GM04504 (cell line): ENCODE results near the gene PRDM10.
"Not testable (repeated sequence)": the region's sequence is repeated elsewhere in the genome, so short reads cannot be mapped to it uniquely, and the experiment has no call there.

Experiments
- DNase-seq: peaks from one replicate; pipeline ENCODE4 v3.0.0-alpha.2; 2012; ENCODE audit warnings: low read depth

PRDM10 gene

DNA sequence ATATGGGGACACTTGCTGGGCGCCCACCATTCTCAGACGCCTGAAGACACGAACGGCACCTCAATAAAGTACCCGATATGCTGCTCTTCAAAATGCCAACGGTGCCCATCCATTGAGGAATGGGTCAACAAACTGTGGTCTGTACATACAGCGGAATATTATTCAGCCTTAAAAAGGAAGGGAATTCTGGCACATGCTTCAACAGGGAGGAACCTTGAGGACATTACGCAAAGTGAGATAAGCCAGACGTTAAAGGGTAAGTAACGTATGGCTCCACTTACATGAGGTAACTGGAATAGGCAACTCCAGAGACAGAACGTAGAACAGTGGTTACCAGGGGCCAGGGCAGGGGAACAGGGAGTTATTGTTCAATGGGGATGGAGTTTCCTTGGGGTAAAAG is 28.0 kb downstream of the PRDM10 start:
- DNase-seq = no peak

DNA sequence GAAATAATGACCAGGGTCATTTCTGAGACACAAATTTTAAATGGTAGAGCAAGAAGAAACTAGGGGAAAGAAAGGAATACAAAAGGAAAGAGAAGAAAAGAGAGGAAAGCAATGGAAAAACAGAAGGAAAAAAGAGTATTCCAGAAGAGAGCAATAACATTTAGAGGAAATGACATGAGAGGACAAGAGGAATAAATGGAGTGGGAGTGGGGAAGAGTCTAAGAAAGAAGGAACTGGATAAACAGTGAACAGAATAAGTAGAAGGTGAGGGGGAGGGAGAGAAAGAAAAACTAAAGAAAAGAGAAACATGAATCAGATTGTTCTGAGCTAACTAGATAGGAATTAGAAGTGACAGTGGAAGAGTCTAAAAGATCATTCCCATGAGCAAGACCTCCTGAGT is 28.4 kb downstream of the PRDM10 start:
- no peak for DNase-seq

DNA sequence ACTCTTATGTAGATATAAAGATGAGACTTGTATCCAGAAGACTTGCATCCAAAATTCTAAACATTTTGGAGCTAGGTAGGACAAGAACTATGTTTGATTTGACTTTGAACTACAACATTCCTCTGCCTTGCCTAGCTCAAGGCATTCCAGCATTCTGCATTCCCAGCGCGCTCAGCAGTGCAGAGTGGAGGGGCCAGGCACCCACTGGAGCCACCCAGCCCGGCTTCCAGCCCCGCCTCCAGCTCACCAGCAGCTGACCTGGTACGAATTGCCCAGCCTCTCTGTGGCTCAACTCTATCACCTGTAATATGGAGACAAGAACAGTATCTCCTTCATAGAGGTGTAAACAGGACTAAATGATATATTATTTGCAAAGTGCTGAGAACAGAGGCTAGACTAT is 28.8 kb downstream of the PRDM10 start:
- no peak for DNase-seq

- DNase-seq = no peak
Observed at GRCh38 chr11:129973068-129973467, 29.6 kb downstream of the PRDM10 start.

GRCh38 chr11:129972611-129973010 is 30.0 kb downstream of the PRDM10 start:
- no peak for DNase-seq

DNA sequence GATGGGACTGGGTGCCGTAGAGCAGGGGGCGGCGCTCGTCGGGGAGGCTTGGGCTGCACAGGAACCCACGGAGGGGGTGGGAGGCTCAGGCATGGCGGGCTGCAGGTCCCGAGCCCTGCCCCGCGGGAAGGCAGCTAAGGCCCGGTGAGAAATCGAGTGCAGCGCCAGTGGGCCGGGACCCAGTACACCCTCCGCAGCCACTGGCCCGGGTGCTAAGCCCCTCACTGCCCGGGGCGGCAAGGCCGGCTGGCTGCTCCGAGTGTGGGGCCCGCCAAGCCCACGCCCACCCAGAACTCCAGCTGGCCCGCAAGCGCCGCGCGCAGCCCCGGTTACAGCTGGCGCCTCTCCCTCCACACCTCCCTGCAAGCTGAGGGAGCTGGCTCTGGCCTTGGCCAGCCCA is 30.8 kb downstream of the PRDM10 start:
- not testable (repeated sequence) for DNase-seq

GRCh38 chr11:129969920-129970319 is 32.7 kb downstream of the PRDM10 start:
- no peak for DNase-seq

- no peak for DNase-seq
Observed at GRCh38 chr11:129968591-129969419, 33.8 kb downstream of the PRDM10 start.

- no peak for DNase-seq
Observed at GRCh38 chr11:129967996-129968395, 34.6 kb downstream of the PRDM10 start.

- DNase-seq = no peak
Observed at GRCh38 chr11:129965248-129965647, 37.4 kb downstream of the PRDM10 start.

GRCh38 chr11:129960216-129961214 is 42.1 kb downstream of the PRDM10 start:
- peak; percentile 45 for DNase-seq

DNA sequence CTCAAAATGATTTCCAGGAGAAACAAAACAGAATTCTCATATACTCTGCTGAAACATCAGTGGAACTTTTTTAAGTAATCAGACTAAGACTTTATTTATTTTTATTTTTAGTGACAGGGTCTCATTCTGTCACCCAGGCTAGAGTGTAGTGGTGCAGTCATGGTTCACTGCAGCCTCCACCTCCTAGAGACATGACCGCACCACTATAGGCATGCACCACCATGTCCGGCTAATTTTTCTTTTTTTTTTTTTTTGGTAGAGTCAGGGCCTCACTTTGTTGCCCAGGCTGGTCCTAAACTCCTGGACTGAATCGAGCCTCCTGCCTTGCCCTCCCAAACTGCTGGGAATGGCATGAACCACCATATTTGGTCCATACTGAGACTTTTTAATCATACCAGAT is 42.9 kb downstream of the PRDM10 start:
- no peak for DNase-seq

DNA sequence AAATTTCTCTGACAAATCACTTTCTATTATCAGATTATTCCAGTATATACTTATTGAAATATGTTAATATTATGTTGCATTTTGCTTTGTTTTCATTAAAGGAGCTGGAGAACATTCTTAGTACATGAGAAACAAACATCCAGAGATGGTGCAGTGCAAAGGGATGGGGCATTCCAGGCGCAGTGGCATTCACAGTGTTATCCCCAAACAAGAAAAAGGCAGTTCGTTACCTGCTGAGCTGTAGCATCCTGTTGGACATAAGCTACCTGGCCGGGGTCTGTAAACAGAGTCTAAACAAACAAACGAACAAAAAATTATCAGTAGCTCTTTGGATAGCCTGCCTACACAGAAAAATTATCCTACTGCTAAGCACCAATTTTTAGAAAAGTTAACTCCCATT is 47.4 kb downstream of the PRDM10 start:
- no peak for DNase-seq

GRCh38 chr11:129954703-129955102 is 47.9 kb downstream of the PRDM10 start:
- not testable (repeated sequence) for DNase-seq

DNA sequence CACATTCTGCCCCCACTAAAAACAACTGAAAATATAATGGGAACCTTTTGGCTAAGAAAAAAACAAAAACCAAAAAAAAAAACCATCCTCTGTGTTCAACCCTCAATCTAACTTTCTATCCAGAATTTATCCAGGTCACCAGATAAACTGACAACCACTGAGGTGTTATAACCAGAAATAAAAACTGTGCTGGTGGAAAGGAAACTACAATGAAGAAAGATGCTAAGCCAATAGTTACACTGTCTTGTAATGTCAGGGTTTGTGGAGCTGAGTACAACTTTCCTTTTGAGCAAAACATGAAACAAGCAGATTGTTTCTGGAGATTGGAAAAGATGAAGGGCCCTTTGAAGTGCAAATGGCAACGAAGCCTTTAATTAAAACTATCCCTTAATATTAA is 50.8 kb downstream of the PRDM10 start:
- no peak for DNase-seq

DNA sequence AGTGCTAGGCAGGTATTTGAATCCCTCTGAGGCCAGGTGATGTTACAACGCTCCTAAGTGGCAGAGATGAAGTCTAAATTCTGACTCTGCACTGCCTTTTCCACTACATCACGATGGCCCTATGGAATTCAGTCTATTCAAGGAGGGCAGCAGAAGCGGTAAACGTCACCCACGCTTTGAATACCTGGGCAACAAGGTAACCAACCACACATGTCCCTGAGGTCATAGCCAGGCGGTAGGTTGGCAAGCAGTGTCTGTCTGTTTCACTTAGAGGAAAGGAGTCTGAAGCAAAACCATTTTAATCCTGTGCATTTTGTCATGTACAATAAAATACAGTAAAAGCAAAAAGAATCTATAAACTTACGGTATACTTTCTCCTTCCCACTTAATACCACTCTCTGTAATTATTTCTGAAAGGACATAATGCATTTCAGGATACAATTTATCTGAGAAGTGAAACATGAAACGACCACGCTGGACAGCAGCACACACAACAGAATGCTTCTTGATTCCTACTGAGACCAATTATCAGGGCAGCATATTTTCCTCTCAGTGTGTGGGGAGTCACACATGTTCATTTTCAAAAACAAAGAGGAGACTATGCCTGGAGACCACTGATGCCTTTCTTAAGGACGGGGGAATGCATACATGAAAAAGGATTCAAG is 51.3 kb downstream of the PRDM10 start:
- no peak for DNase-seq

DNA sequence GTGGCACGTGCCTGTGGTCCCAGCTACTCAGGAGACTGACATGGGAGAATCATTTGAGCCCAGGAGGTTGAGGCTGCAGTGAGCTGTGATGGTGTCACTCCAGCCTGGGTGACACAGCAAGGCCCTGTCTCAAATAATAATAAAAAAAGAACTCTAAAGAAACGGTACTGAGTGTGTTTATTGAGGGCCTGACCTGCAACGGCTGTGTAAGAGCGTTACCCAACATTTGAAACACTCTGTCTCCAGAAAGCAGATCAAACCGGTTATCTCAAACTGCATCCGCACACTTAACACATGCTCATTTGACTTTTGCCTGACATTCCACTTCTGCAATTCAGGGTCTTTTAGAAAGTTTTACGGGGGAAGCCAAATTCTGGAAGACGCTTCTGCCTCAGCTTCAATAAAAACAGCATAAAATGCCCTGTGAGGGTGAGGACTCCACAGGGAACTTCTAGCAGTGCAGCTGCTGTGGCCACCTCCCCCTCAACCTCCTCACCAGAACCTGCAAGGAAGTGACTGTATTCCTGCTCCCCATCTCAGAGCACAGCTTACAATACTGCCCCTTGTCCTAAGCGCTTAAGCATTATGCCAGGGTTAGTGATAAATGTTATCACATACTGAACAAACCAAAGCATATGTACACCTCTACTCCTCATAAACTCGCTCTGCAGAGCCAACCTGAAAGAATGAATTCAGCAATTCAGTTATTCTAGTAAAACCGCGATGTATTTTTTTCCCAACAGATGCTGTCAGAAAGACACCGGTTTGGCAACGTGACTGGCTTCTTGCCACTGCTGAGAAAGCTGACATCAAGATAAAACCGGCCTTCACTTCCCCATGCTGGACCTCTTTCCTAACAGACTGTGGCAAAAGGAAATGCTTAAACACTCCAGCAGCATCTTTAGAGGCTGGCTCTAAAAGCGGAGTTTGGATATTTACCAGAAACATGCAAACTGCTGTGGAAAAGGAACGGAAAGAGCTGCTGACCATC is 52.2 kb downstream of the PRDM10 start:
- DNase-seq = peak; percentile 34

- no peak for DNase-seq
Observed at GRCh38 chr11:129948926-129949466, 53.6 kb downstream of the PRDM10 start.

- no peak for DNase-seq
Observed at GRCh38 chr11:129947474-129947873, 55.2 kb downstream of the PRDM10 start.

- no peak for DNase-seq
Observed at GRCh38 chr11:129946965-129947364, 55.7 kb downstream of the PRDM10 start.

DNA sequence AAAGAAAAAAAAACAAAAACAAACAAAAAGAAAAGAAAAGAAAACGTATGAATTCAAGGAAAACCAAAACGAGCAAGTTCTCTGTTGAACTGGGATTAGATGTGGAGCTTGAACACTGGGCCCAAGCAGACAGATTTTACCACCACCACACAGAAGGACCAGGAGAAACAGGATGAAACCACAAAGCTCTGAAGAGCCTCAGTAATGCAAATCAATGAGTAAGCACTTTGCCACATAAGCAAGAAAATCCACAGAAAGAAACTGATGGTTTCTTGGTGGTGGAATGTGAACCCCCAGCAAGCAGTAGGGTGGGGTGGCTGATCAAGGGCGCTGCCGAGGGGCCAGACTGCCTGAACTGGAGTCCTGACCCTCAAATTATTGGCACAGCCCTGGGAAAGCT is 56.4 kb downstream of the PRDM10 start:
- DNase-seq = no peak
